Vagina (tissue), 2 donors: ENCODE data around the gene SERINC5.

Source experiments
- POLR2A ChIP-seq, 2 donors: fragments of 450-650 bp; IDR thresholded peaks; one replicate each; pipeline ENCODE4 v1.6.1; 2017; ENCODE audit warnings: antibody characterized with exemption in 2 of 2, mild to moderate bottlenecking in 2 of 2, moderate library complexity in 2 of 2
- POLR2AphosphoS5 ChIP-seq, 2 donors: sonication (generic); formaldehyde crosslinking; IDR thresholded peaks; one replicate each; pipeline ENCODE4 v1.9.0; 2017; ENCODE audit warnings: antibody characterized with exemption in 2 of 2, mild to moderate bottlenecking in 2 of 2, low read depth in 1 of 2; ENCODE audit not compliant: insufficient read depth in 1 of 2
- TF ChIP-seq, protein P1 (sequence below), 3 experiments: fragments of 450-650 bp in 2 of 3; fragments of 200-600 bp in 1 of 3; sonication (generic) in 1 of 3; IDR thresholded peaks; one replicate each; pipeline ENCODE4 v1.5.1; 2017 to 2019; ENCODE audit warnings: antibody characterized with exemption in 3 of 3, mild to moderate bottlenecking in 2 of 3, moderate library complexity in 2 of 3

- TF ChIP-seq, protein P1, sequence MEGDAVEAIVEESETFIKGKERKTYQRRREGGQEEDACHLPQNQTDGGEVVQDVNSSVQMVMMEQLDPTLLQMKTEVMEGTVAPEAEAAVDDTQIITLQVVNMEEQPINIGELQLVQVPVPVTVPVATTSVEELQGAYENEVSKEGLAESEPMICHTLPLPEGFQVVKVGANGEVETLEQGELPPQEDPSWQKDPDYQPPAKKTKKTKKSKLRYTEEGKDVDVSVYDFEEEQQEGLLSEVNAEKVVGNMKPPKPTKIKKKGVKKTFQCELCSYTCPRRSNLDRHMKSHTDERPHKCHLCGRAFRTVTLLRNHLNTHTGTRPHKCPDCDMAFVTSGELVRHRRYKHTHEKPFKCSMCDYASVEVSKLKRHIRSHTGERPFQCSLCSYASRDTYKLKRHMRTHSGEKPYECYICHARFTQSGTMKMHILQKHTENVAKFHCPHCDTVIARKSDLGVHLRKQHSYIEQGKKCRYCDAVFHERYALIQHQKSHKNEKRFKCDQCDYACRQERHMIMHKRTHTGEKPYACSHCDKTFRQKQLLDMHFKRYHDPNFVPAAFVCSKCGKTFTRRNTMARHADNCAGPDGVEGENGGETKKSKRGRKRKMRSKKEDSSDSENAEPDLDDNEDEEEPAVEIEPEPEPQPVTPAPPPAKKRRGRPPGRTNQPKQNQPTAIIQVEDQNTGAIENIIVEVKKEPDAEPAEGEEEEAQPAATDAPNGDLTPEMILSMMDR (IDR thresholded peaks at IDR 0.05) = no peak
- TF ChIP-seq POLR2A (IDR thresholded peaks at IDR 0.05) = no peak
- TF ChIP-seq POLR2AphosphoS5 (IDR thresholded peaks at IDR 0.05; ENCODE audit: insufficient read depth in 1 of 2, low read depth in 1 of 2) = no peak
Measured at GRCh38 chr5:80146046-80146445, 109.8 kb downstream of the SERINC5 start.
